HCT116 (cell line): ENCODE measurements around the gene NOLC1. TPM values are rescaled to one million over a fixed set of nuclear protein-coding genes. Genes with fewer than 3 reads are reported as not detected.

Source experiments
- total RNA-seq: library from RNA; stranded (reverse); gene quantifications from one replicate; pipeline ENCODE4 v1.2.1, GENCODE V29; 2021; ENCODE audit not compliant: unreplicated experiment

The NOLC1 gene
- total RNA-seq, 1 experiment from 2014 or later = 231 TPM

Other genes starting within 250 kb of the NOLC1 start
- 30.4 TPM for gene ARMH3, start 96.2 kb upstream of the NOLC1 start, total RNA-seq
- gene HPS6, start 87.0 kb upstream of the NOLC1 start, total RNA-seq = 31.7 TPM
- gene LDB1, start 32.0 kb upstream of the NOLC1 start, total RNA-seq = 63.9 TPM
- gene PPRC1, start 19.3 kb upstream of the NOLC1 start, total RNA-seq = 93.0 TPM
- 5.5 TPM for gene ELOVL3, start 73.9 kb downstream of the NOLC1 start, total RNA-seq
- 1.9 TPM for gene PITX3, start 89.1 kb downstream of the NOLC1 start, total RNA-seq
- 58.9 TPM for gene GBF1, start 93.1 kb downstream of the NOLC1 start, total RNA-seq
- gene NFKB2, start 243.3 kb downstream of the NOLC1 start, total RNA-seq = 115 TPM